Measurements from ENCODE around the gene SULT4A1.
A peak's percentile ranks its signal among the peaks of the same experiment; 100 is the strongest.
"Not testable (repeated sequence)": the region's sequence is repeated elsewhere in the genome, so short reads cannot be mapped to it uniquely, and the experiment has no call there.

The SULT4A1 gene

GRCh38 chr22:43862074-43862881 is at the start of gene SULT4A1:
Gene SULT4A1 (minus strand): TSS chr22:43862513. CDS start chr22:43862382, 131 bp downstream.
- DNase-seq: no peak

GRCh38 chr22:43911351-43911750 is 49.0 kb upstream of the SULT4A1 start:
- no peak for DNase-seq

GRCh38 chr22:43910178-43910695 is 47.9 kb upstream of the SULT4A1 start:
- no peak for DNase-seq

GRCh38 chr22:43909708-43910107 is 47.4 kb upstream of the SULT4A1 start:
- no peak for DNase-seq

- no peak for DNase-seq
Observed at GRCh38 chr22:43905681-43906080, 43.4 kb upstream of the SULT4A1 start.

- peak; percentile 15 for DNase-seq
Observed at GRCh38 chr22:43904412-43904811, 42.1 kb upstream of the SULT4A1 start.

- not testable (repeated sequence) for DNase-seq
Observed at GRCh38 chr22:43903033-43903432, 40.7 kb upstream of the SULT4A1 start.

GRCh38 chr22:43901976-43902643 is 39.8 kb upstream of the SULT4A1 start:
- DNase-seq: no peak

GRCh38 chr22:43900206-43900605 is 37.9 kb upstream of the SULT4A1 start:
- DNase-seq: no peak

- no peak for DNase-seq
Observed at GRCh38 chr22:43897751-43898261, 35.5 kb upstream of the SULT4A1 start.

GRCh38 chr22:43895986-43896645 is 33.8 kb upstream of the SULT4A1 start:
- DNase-seq: no peak

GRCh38 chr22:43894122-43894521 is 31.8 kb upstream of the SULT4A1 start:
- DNase-seq: no peak

GRCh38 chr22:43893266-43893665 is 31.0 kb upstream of the SULT4A1 start:
- DNase-seq: no peak

GRCh38 chr22:43892183-43892894 is 30.0 kb upstream of the SULT4A1 start:
- no peak for DNase-seq

GRCh38 chr22:43891360-43892182 is 29.3 kb upstream of the SULT4A1 start, which contains the start of gene PNPLA5:
Gene PNPLA5 (minus strand): TSS chr22:43892013. CDS start chr22:43891880, 133 bp downstream.
- DNase-seq: peak; percentile 33

- DNase-seq: no peak
Observed at GRCh38 chr22:43890901-43891331, 28.6 kb upstream of the SULT4A1 start.

GRCh38 chr22:43889860-43890253 is 27.5 kb upstream of the SULT4A1 start:
- no peak for DNase-seq

GRCh38 chr22:43889201-43889859 is 27.0 kb upstream of the SULT4A1 start:
- DNase-seq: no peak

GRCh38 chr22:43888740-43889139 is 26.4 kb upstream of the SULT4A1 start:
- DNase-seq: no peak

GRCh38 chr22:43887391-43887790 is 25.1 kb upstream of the SULT4A1 start:
- no peak for DNase-seq

GRCh38 chr22:43886231-43886630 is 23.9 kb upstream of the SULT4A1 start:
- DNase-seq: no peak

All from stimulated activated CD4-positive, alpha-beta T cell treated with anti-CD3 and anti-CD28 coated beads, Interleukin-4, amount 100 ng/mL, for 1 hour (primary cell).